Measurements from ENCODE around the gene WASF3. TPM values are rescaled to one million over a fixed set of nuclear protein-coding genes. Genes with fewer than 3 reads are reported as not detected.

The WASF3 gene
- total RNA-seq, 4 donors from 2014 or later = 1.4 to 13.9 (median 2.8) TPM

- intact Hi-C loops (cut with DNase I) = no loop called here
- Histone ChIP-seq H3K4me1 (peaks cover 0 to 23% (median 0%) of the 10 kb centered on the region in 3 donors), H3K4me3 (no peak overlapping the region), H3K27ac (no peak overlapping the region), H3K27me3 (no peaks in the 10 kb centered on the region), H3K36me3 (no peaks in the 10 kb centered on the region), H3K9me3 (no peaks in the 10 kb centered on the region)
- TF ChIP-seq POLR2A (IDR thresholded peaks at IDR 0.05) = no peak
- no peak for TF ChIP-seq CTCF (IDR thresholded peaks at IDR 0.05)
- DNase-seq = no peak
- 65 to 72% methylated on average over 4 of the region's 4 CpGs for WGBS, 2 donors
Observed at GRCh38 chr13:26606631-26607030, 49.1 kb downstream of the WASF3 start.

- WGBS, 2 donors = 67 to 90% methylated on average over 5 of the region's 5 CpGs
- intact Hi-C loops (cut with DNase I) = no loop called here
- no peaks in the 10 kb centered on the region for H3K36me3 ChIP-seq
- no peaks in the 10 kb centered on the region for H3K9me3 ChIP-seq
- TF ChIP-seq POLR2A (IDR thresholded peaks at IDR 0.05) (no peak), CTCF (IDR thresholded peaks at IDR 0.05) (no peak)
- no peak for DNase-seq
- peaks cover 0 to 5% (median 0%) of the 10 kb centered on the region in 3 donors for H3K4me1 ChIP-seq
- no peak overlapping the region for H3K4me3 ChIP-seq
- H3K27me3 ChIP-seq = no peaks in the 10 kb centered on the region
- H3K27ac ChIP-seq = no peak overlapping the region
Observed at GRCh38 chr13:26614721-26615120, 57.2 kb downstream of the WASF3 start.

- 22 to 31% methylated on average over 2 of the region's 2 CpGs for WGBS, 2 donors
- DNase-seq = no peak
- Histone ChIP-seq H3K4me1 (peaks cover 0 to 5% (median 0%) of the 10 kb centered on the region in 3 donors), H3K27ac (no peak overlapping the region), H3K9me3 (no peaks in the 10 kb centered on the region), H3K27me3 (no peaks in the 10 kb centered on the region), H3K36me3 (no peaks in the 10 kb centered on the region), H3K4me3 (no peak overlapping the region)
- intact Hi-C loops (cut with DNase I) = no loop called here
- TF ChIP-seq CTCF (IDR thresholded peaks at IDR 0.05) = no peak
- TF ChIP-seq POLR2A (IDR thresholded peaks at IDR 0.05) = no peak
Observed at GRCh38 chr13:26616126-26616525, 58.6 kb downstream of the WASF3 start.

DNA sequence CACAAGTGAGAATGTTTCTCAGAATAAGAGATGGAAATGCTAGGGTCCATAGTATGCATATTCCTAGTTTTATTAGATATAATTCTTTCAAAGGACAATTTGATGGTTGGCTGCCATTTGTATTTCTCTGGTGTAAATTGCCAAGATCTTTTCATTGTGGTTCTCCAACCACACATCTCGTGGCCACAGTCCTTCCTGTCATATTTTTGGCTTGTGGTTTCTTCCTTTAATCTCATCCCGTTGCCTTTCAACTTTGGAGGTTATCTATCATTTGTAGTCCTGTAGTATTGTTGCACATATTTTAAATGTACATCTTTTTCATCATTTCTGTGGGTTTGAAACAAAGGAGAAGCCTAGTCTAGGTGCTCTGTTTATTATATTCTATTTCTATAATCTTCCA, 61.2 kb downstream of the WASF3 start:
- DNase-seq = no peak
- 55 to 63% methylated on average over 2 of the region's 2 CpGs for WGBS, 2 donors
- Histone ChIP-seq H3K4me1 (peaks cover 0 to 5% (median 0%) of the 10 kb centered on the region in 3 donors), H3K27me3 (no peaks in the 10 kb centered on the region), H3K4me3 (no peak overlapping the region), H3K27ac (no peak overlapping the region), H3K9me3 (peaks cover 0 to 6% (median 3%) of the 10 kb centered on the region in 3 donors), H3K36me3 (no peaks in the 10 kb centered on the region)
- TF ChIP-seq POLR2A (IDR thresholded peaks at IDR 0.05) = no peak
- no peak for TF ChIP-seq CTCF (IDR thresholded peaks at IDR 0.05)
- intact Hi-C loops (cut with DNase I) = no loop called here

- H3K27me3 ChIP-seq = no peaks in the 10 kb centered on the region
- H3K4me3 ChIP-seq = no peak overlapping the region
- H3K9me3 ChIP-seq = peaks cover 0 to 10% (median 3%) of the 10 kb centered on the region in 3 donors
- TF ChIP-seq POLR2A (IDR thresholded peaks at IDR 0.05) = no peak
- no peak for TF ChIP-seq CTCF (IDR thresholded peaks at IDR 0.05)
- no peak for DNase-seq
- no peak overlapping the region for H3K27ac ChIP-seq
- intact Hi-C loops (cut with DNase I) = no loop called here
- no peaks in the 10 kb centered on the region for H3K36me3 ChIP-seq
- peaks cover 0 to 5% (median 0%) of the 10 kb centered on the region in 3 donors for H3K4me1 ChIP-seq
- WGBS, 2 donors = 63 to 75% methylated on average over 2 of the region's 2 CpGs
Observed at GRCh38 chr13:26619358-26619757, 61.9 kb downstream of the WASF3 start.

Measured in esophagus squamous epithelium (tissue), 5 donors.